ENCODE results near the gene TOPAZ1. TPM values are rescaled to one million over a fixed set of nuclear protein-coding genes. Genes with fewer than 3 reads are reported as not detected.

TOPAZ1 gene
- total RNA-seq, 1 experiment from 2014 or later = not detected

DNA sequence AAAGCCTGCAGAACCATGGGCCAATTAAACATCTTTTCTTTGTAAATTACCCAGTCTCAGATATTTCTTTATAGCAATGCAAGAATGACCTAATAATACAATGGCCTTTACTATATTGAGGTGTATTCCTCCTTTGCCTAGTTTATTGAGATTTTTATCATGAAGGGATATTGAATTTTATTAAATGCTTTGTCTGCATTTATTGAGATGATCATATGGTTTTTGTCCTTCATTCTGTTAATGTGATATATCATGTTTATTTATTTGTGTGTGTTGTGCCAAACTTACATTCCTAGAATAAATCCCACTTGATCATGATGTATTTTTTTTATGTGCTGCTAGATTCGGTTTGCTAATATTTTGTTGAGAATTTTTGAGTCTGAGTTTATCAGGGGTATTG is 36.2 kb downstream of the TOPAZ1 start:
- no TSS peak for BruUV-seq (replicated peaks)
- ChIA-PET POLR2A (no interaction called here), CTCF (no interaction called here)
- no peak overlapping the region for H3K27ac ChIP-seq (ENCODE audit: low read length)
- H3K4me1 ChIP-seq (ENCODE audit: control insufficient read depth, insufficient read depth, low read length) = no peaks in the 10 kb centered on the region
- TF ChIP-seq, protein P1, sequence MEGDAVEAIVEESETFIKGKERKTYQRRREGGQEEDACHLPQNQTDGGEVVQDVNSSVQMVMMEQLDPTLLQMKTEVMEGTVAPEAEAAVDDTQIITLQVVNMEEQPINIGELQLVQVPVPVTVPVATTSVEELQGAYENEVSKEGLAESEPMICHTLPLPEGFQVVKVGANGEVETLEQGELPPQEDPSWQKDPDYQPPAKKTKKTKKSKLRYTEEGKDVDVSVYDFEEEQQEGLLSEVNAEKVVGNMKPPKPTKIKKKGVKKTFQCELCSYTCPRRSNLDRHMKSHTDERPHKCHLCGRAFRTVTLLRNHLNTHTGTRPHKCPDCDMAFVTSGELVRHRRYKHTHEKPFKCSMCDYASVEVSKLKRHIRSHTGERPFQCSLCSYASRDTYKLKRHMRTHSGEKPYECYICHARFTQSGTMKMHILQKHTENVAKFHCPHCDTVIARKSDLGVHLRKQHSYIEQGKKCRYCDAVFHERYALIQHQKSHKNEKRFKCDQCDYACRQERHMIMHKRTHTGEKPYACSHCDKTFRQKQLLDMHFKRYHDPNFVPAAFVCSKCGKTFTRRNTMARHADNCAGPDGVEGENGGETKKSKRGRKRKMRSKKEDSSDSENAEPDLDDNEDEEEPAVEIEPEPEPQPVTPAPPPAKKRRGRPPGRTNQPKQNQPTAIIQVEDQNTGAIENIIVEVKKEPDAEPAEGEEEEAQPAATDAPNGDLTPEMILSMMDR (IDR thresholded peaks at IDR 0.05) = no peak
- no peak for TF ChIP-seq TCF7L2 (IDR thresholded peaks at IDR 0.05; ENCODE audit: low read depth, low read length)
- no peak for TF ChIP-seq SIN3A (IDR thresholded peaks at IDR 0.05; ENCODE audit: borderline replicate concordance, insufficient read depth, low read depth, low read length)
- no peak for TF ChIP-seq POLR2AphosphoS5 (IDR thresholded peaks at IDR 0.05; ENCODE audit: low read depth, low read length)
- TF ChIP-seq, protein P2, sequence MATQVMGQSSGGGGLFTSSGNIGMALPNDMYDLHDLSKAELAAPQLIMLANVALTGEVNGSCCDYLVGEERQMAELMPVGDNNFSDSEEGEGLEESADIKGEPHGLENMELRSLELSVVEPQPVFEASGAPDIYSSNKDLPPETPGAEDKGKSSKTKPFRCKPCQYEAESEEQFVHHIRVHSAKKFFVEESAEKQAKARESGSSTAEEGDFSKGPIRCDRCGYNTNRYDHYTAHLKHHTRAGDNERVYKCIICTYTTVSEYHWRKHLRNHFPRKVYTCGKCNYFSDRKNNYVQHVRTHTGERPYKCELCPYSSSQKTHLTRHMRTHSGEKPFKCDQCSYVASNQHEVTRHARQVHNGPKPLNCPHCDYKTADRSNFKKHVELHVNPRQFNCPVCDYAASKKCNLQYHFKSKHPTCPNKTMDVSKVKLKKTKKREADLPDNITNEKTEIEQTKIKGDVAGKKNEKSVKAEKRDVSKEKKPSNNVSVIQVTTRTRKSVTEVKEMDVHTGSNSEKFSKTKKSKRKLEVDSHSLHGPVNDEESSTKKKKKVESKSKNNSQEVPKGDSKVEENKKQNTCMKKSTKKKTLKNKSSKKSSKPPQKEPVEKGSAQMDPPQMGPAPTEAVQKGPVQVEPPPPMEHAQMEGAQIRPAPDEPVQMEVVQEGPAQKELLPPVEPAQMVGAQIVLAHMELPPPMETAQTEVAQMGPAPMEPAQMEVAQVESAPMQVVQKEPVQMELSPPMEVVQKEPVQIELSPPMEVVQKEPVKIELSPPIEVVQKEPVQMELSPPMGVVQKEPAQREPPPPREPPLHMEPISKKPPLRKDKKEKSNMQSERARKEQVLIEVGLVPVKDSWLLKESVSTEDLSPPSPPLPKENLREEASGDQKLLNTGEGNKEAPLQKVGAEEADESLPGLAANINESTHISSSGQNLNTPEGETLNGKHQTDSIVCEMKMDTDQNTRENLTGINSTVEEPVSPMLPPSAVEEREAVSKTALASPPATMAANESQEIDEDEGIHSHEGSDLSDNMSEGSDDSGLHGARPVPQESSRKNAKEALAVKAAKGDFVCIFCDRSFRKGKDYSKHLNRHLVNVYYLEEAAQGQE (IDR thresholded peaks at IDR 0.05; ENCODE audit: insufficient read depth in 1 of 2, low read depth in 2 of 2, low read length in 1 of 2) = no peak
- H3K4me3 ChIP-seq (ENCODE audit: low read depth in 2 of 2, low read length in 2 of 2) = no peak overlapping the region
- in situ Hi-C loops (cut with HindIII; ENCODE audit: low pct_unique_long_range_greater_than_20kb, low sequenced_read_pairs) (no loop called here), intact Hi-C loops (cut with micrococcal nuclease; ENCODE audit: unreplicated experiment) (no loop called here)
- H3K27me3 ChIP-seq (ENCODE audit: control insufficient read depth, insufficient read depth, low read length) = no peaks in the 10 kb centered on the region; the same call in 1 of the 2 replicates
- no peaks in the 10 kb centered on the region for H3K36me3 ChIP-seq (ENCODE audit: control insufficient read depth, insufficient read depth, low read length)
- DNase-seq (ENCODE audit: low read depth, low spot score) (no peak), ATAC-seq (no peak)
- no peaks in the 10 kb centered on the region for H3K9me3 ChIP-seq (ENCODE audit: control insufficient read depth, insufficient read depth, low read depth, low read length)

DNA sequence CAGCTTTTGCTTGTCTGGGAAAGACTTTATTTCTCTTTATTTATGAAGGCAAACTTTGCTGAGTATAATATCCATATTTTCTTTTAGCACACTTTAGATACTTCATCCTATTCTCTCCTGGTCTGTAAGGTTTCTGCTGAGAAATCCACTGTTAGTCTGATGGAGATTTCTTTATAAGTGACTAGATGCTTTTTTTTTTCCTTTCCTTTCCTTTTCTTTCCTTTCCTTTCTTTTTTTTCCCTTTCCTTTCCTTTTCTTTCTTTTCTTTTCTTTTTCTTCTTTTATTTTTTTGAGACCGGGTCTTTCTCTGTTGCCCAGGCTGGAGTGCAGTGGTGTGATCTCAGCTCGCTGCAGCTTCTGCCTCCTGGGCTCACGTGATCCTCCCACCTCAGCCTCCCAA is 38.4 kb downstream of the TOPAZ1 start:
- no peaks in the 10 kb centered on the region for H3K36me3 ChIP-seq (ENCODE audit: control insufficient read depth, insufficient read depth, low read length)
- H3K27me3 ChIP-seq (ENCODE audit: control insufficient read depth, insufficient read depth, low read length) = no peaks in the 10 kb centered on the region; the same call in 1 of the 2 replicates
- ATAC-seq = no peak
- DNase-seq (ENCODE audit: low read depth, low spot score) = no peak
- ChIA-PET POLR2A (no interaction called here), CTCF (no interaction called here)
- BruUV-seq (replicated peaks) = no TSS peak
- intact Hi-C loops (cut with micrococcal nuclease; ENCODE audit: unreplicated experiment) (no loop called here), in situ Hi-C loops (cut with HindIII; ENCODE audit: low pct_unique_long_range_greater_than_20kb, low sequenced_read_pairs) (no loop called here)
- H3K9me3 ChIP-seq (ENCODE audit: control insufficient read depth, insufficient read depth, low read depth, low read length) = no peaks in the 10 kb centered on the region
- no peak overlapping the region for H3K27ac ChIP-seq (ENCODE audit: low read length)
- H3K4me1 ChIP-seq (ENCODE audit: control insufficient read depth, insufficient read depth, low read length) = no peaks in the 10 kb centered on the region
- no peak overlapping the region for H3K4me3 ChIP-seq (ENCODE audit: low read depth in 2 of 2, low read length in 2 of 2)
- TF ChIP-seq TCF7L2 (IDR thresholded peaks at IDR 0.05; ENCODE audit: low read depth, low read length) (no peak), SIN3A (IDR thresholded peaks at IDR 0.05; ENCODE audit: borderline replicate concordance, insufficient read depth, low read depth, low read length) (no peak), POLR2AphosphoS5 (IDR thresholded peaks at IDR 0.05; ENCODE audit: low read depth, low read length) (no peak)
- TF ChIP-seq, protein P1 (IDR thresholded peaks at IDR 0.05) = no peak
- TF ChIP-seq, protein P2 (IDR thresholded peaks at IDR 0.05; ENCODE audit: insufficient read depth in 1 of 2, low read depth in 2 of 2, low read length in 1 of 2) = no peak
